Endothelial cell of umbilical vein (primary cell): ENCODE measurements around the gene FABP7. TPM values are rescaled to one million over a fixed set of nuclear protein-coding genes. Genes with fewer than 3 reads are reported as not detected.
A peak's percentile ranks its signal among the peaks of the same experiment; 100 is the strongest.
"Not testable (repeated sequence)": the region's sequence is repeated elsewhere in the genome, so short reads cannot be mapped to it uniquely, and the experiment has no call there.

Experiments
- BruUV-seq: library from RNA; stranded (reverse); fragments of 400-500 nt; replicated peaks from 2 replicates; lab custom pipeline; 2021; lab: Mats Ljungman, UMichigan
- CTCF ChIA-PET: fragments of 300-600, 350-600 bp; sonication (Branson Sonifier 250); formaldehyde crosslinking; loops from one replicate; lab custom pipeline; 2021; ENCODE audit warnings: antibody characterized with exemption, inconsistent platforms; lab: Charles Lee
- POLR2A ChIA-PET: fragments of 300-600, 350-600 bp; sonication (Branson Sonifier 250); formaldehyde crosslinking; loops from one replicate; lab custom pipeline; 2021; ENCODE audit warnings: antibody characterized with exemption, inconsistent platforms; lab: Charles Lee
- DNase-seq: peaks from one replicate; pipeline ENCODE4 v3.0.0-alpha.2; 2011; ENCODE audit warnings: low read depth, low spot score
- FAIRE-seq: peaks from 2 replicates; lab custom pipeline; 2011; peaks lifted over from hg19 to GRCh38; lab: Jason Lieb, UNC
- H2AFZ ChIP-seq: 2 replicates; pipeline ENCODE4 v1.6.0; 2012; ENCODE audit warnings: low read depth, low read length, control low read depth, inconsistent platforms
- H3K27ac ChIP-seq: 2 replicates; pipeline ENCODE4 v1.5.1; 2011; ENCODE audit warnings: low read depth, mild to moderate bottlenecking, control low read depth, low read length, moderate library complexity; ENCODE audit not compliant: insufficient read depth
- H3K27me3 ChIP-seq, 2 experiments: 2 replicates each; pipeline versions ENCODE4 v1.6.0 to v1.6.1; 2011; ENCODE audit warnings: low read length in 2 of 2, mixed read lengths in 1 of 2; ENCODE audit not compliant: control insufficient read depth in 2 of 2, insufficient read depth in 2 of 2
- H3K36me3 ChIP-seq, 2 experiments: 2 replicates in 1 of 2; 3 replicates in 1 of 2; pipeline ENCODE4 v1.5.1; 2011; ENCODE audit warnings: low read length in 2 of 2, mild to moderate bottlenecking in 1 of 2, moderate library complexity in 1 of 2; ENCODE audit not compliant: control insufficient read depth in 2 of 2, insufficient read depth in 2 of 2; ENCODE audit errors: extremely low read depth in 1 of 2
- H3K4me1 ChIP-seq: 3 replicates; pipeline ENCODE4 v1.5.1; 2011; ENCODE audit warnings: mild to moderate bottlenecking, low read length; ENCODE audit not compliant: control insufficient read depth, insufficient read depth; ENCODE audit errors: extremely low read depth
- H3K4me2 ChIP-seq: 2 replicates; pipeline ENCODE4 v1.6.1; 2011; ENCODE audit warnings: low read length, control low read depth, mixed read lengths; ENCODE audit not compliant: insufficient read depth
- H3K4me3 ChIP-seq, 3 experiments: fragments of 200-600 bp in 1 of 3; sonication (generic), shearing (Covaris generic) in 1 of 3; replicated peaks in 1 of 3; 2 replicates each; pipeline ENCODE4 v1.5.1; 2011 to 2016; ENCODE audit warnings: control low read depth in 3 of 3, low read length in 3 of 3, mild to moderate bottlenecking in 2 of 3, inconsistent platforms in 1 of 3, low read depth in 1 of 3, moderate library complexity in 1 of 3; ENCODE audit not compliant: insufficient read depth in 1 of 3
- H3K79me2 ChIP-seq: 2 replicates; pipeline ENCODE4 v1.6.0; 2012; ENCODE audit warnings: low read length, inconsistent platforms; ENCODE audit not compliant: control insufficient read depth, insufficient read depth
- H3K9ac ChIP-seq: replicated peaks from 2 replicates; pipeline ENCODE3; 2011; ENCODE audit warnings: low read length, control low read depth; ENCODE audit not compliant: insufficient read depth; ENCODE audit errors: extremely low read depth
- H3K9me1 ChIP-seq: replicated peaks from 3 replicates; pipeline ENCODE4 v1.6.0; 2011; ENCODE audit warnings: mild to moderate bottlenecking, low read length; ENCODE audit not compliant: control insufficient read depth, insufficient read depth; ENCODE audit errors: extremely low read depth
- H3K9me3 ChIP-seq: replicated peaks from 2 replicates; pipeline ENCODE4 v1.5.1; 2012; ENCODE audit warnings: low read length, inconsistent platforms; ENCODE audit not compliant: control insufficient read depth, insufficient read depth
- H4K20me1 ChIP-seq: replicated peaks from 2 replicates; pipeline ENCODE3; 2011; ENCODE audit warnings: mild to moderate bottlenecking, low read length; ENCODE audit not compliant: control insufficient read depth, insufficient read depth; ENCODE audit errors: extremely low read depth
- CTCF ChIP-seq, 2 donors: IDR thresholded peaks; 1 replicate in 1 of 2; 2 replicates in 1 of 2; pipeline ENCODE4 v1.5.1; 2011; ENCODE audit warnings: low read length in 2 of 2, mild to moderate bottlenecking in 2 of 2, moderate library complexity in 2 of 2, control low read depth in 1 of 2, inconsistent platforms in 1 of 2, low read depth in 1 of 2; ENCODE audit not compliant: insufficient read depth in 1 of 2; ENCODE audit errors: extremely low read depth in 1 of 2
- FOS ChIP-seq: IDR thresholded peaks from 2 replicates; pipeline ENCODE4 v1.6.1; 2011; ENCODE audit warnings: mild to moderate bottlenecking, low read length, moderate library complexity, borderline replicate concordance; ENCODE audit not compliant: insufficient read depth
- GATA2 ChIP-seq: IDR thresholded peaks from 2 replicates; pipeline ENCODE4 v1.7.0; 2011; ENCODE audit warnings: low read depth, mild to moderate bottlenecking, moderate library complexity, mixed read lengths, low read length; ENCODE audit not compliant: insufficient read length, insufficient read depth
- POLR2A ChIP-seq: IDR thresholded peaks from 2 replicates; pipeline ENCODE4 v1.6.1; 2012; ENCODE audit warnings: low read depth, mild to moderate bottlenecking, control low read depth, low read length
- POLR2AphosphoS5 ChIP-seq: IDR thresholded peaks from 2 replicates; pipeline ENCODE4 v1.6.1; 2012; ENCODE audit warnings: low read depth, mild to moderate bottlenecking, control low read depth, low read length, moderate library complexity; ENCODE audit not compliant: insufficient read depth
- dilution Hi-C: fragments of 300-500 bp; cut with MboI; formaldehyde crosslinking; loops from one replicate; pipeline ENCODE4 v1.15.0; 2019; ENCODE audit warnings: low sequenced_read_pairs; ENCODE audit not compliant: extremely low pct_ligation_motif_present
- intact Hi-C: fragments of 100-400 bp; cut with micrococcal nuclease; formaldehyde crosslinking; loops from one replicate; pipeline ENCODE4 v1.10.0; 2022
- polyA plus RNA-seq, 4 experiments: library from polyadenylated mRNA; depleted of rRNA in 3 of 4; stranded (reverse) in 3 of 4; unstranded in 1 of 4; fragments of >200 nt; gene quantifications; 2 replicates each; pipeline versions ENCODE4 v1.2.1 to v1.2.3, GENCODE V29; 2011 to 2012; ENCODE audit warnings: missing spikeins in 1 of 4
- total RNA-seq: library from RNA; stranded (reverse); gene quantifications from 2 replicates; pipeline ENCODE4 v1.2.3, GENCODE V29; 2021

Gene FABP7
- total and polyA plus RNA-seq, 2 donors (not counting 3 experiments of a cell fraction or from before 2014, with no cell fraction given): not detected

- H3K4me2 ChIP-seq: no peak overlapping the region
- H3K79me2 ChIP-seq: no peaks in the 10 kb centered on the region
- no peaks in the 10 kb centered on the region for H3K9me3 ChIP-seq
- DNase-seq: no peak
- H3K27me3 ChIP-seq: peaks cover 0 to 1% of the 10 kb centered on the region in 2 experiments
- no peak overlapping the region for H3K9ac ChIP-seq
- H4K20me1 ChIP-seq: no peaks in the 10 kb centered on the region
- no peak overlapping the region for H3K27ac ChIP-seq
- H3K4me1 ChIP-seq: no peaks in the 10 kb centered on the region
- intact Hi-C loops (no loop called here), dilution Hi-C loops (no loop called here)
- H3K9me1 ChIP-seq: no peaks in the 10 kb centered on the region
- ChIA-PET CTCF (interaction anchor here (1.0 to 5.8 kb wide), 3 partner anchors 9 to 98 kb away, joined by 4 to 91 read pairs (median 12); no protein-coding TSS in a partner anchor), POLR2A (no interaction called here)
- H3K36me3 ChIP-seq: no peaks in the 10 kb centered on the region
- TF ChIP-seq GATA2 (no peak), FOS (no peak), POLR2A (no peak), POLR2AphosphoS5 (no peak)
- no peak overlapping the region for H3K4me3 ChIP-seq
- BruUV-seq: no TSS peak
- FAIRE-seq: no peak
- H2AFZ ChIP-seq: no peak overlapping the region
Observed at GRCh38 chr6:122740936-122741335, 38.6 kb upstream of the FABP7 start.

GRCh38 chr6:122744247-122744646 is 35.3 kb upstream of the FABP7 start:
- H3K9me1 ChIP-seq, H3K27me3 ChIP-seq, H3K9me3 ChIP-seq, dilution Hi-C loops, H3K4me3 ChIP-seq, H3K4me1 ChIP-seq, FAIRE-seq, H2AFZ ChIP-seq, H3K27ac ChIP-seq, DNase-seq, H3K36me3 ChIP-seq, H3K79me2 ChIP-seq, H3K4me2 ChIP-seq, H3K9ac ChIP-seq, BruUV-seq, POLR2A ChIA-PET, H4K20me1 ChIP-seq: not testable (repeated sequence)
- CTCF ChIA-PET: interaction anchor here (0.9 to 5.8 kb wide), 6 partner anchors 14 to 971 kb away, joined by 3 to 91 read pairs (median 4); partner anchors contain the start of gene SMPDL3A
- peak in 1 of 2 donors; percentile 18 for TF ChIP-seq CTCF (IDR thresholded peaks at IDR 0.05; ENCODE audit: extremely low read depth in 1 of 2, insufficient read depth in 1 of 2, low read depth in 1 of 2, low read length in 2 of 2)
- intact Hi-C loops: loop anchor here (1.0 kb wide), 1 partner anchor 95 kb away; no protein-coding TSS in a partner anchor

- H3K9ac ChIP-seq, H3K4me2 ChIP-seq, H3K27ac ChIP-seq, BruUV-seq, H3K9me1 ChIP-seq, H4K20me1 ChIP-seq, H2AFZ ChIP-seq, FAIRE-seq, H3K27me3 ChIP-seq, POLR2A ChIA-PET, dilution Hi-C loops, H3K9me3 ChIP-seq, H3K36me3 ChIP-seq, H3K4me1 ChIP-seq, DNase-seq, H3K4me3 ChIP-seq, H3K79me2 ChIP-seq: not testable (repeated sequence)
- CTCF ChIA-PET: interaction anchor here (1.2 to 5.8 kb wide), 4 partner anchors 14 to 94 kb away, joined by 4 to 91 read pairs (median 5); partner anchors contain the start of gene SMPDL3A
- intact Hi-C loops: loop anchor here (1.0 kb wide), 1 partner anchor 94 kb away; no protein-coding TSS in a partner anchor
Observed at GRCh38 chr6:122744856-122745255, 34.7 kb upstream of the FABP7 start.
